HEK293 (cell line): ENCODE results near the gene ARHGAP33.

Source experiments
- BCL11A ChIP-seq: fragments of 450-650 bp; formaldehyde crosslinking; IDR thresholded peaks from 2 replicates; pipeline ENCODE4 v1.5.1; 2016; ENCODE audit warnings: low read depth, missing biosample characterization, missing genetic modification characterization
- SALL2 ChIP-seq: fragments of 450-650 bp; formaldehyde crosslinking; IDR thresholded peaks from 2 replicates; pipeline ENCODE4 v1.5.0; 2017; ENCODE audit warnings: missing biosample characterization, mild to moderate bottlenecking, missing genetic modification characterization, borderline replicate concordance
- SCRT1 ChIP-seq: fragments of 450-650 bp; formaldehyde crosslinking; IDR thresholded peaks from 2 replicates; pipeline ENCODE4 v1.5.1; 2016; ENCODE audit warnings: missing biosample characterization, missing genetic modification characterization, borderline replicate concordance
- SETDB1 ChIP-seq: IDR thresholded peaks from one replicate; pipeline ENCODE4 v1.6.1; 2017; ENCODE audit warnings: mild to moderate bottlenecking, low read length, moderate library complexity, mixed read lengths; ENCODE audit not compliant: insufficient read length
- ZBTB8A ChIP-seq: fragments of 450-650 bp; formaldehyde crosslinking; IDR thresholded peaks from 2 replicates; pipeline ENCODE4 v1.5.1; 2016; ENCODE audit warnings: missing biosample characterization, missing genetic modification characterization
- ZFP3 ChIP-seq: fragments of 450-650 bp; formaldehyde crosslinking; IDR thresholded peaks from 2 replicates; pipeline ENCODE4 v1.5.1; 2016; ENCODE audit warnings: low read depth, missing biosample characterization, missing genetic modification characterization
- ZFP37 ChIP-seq: fragments of 450-650 bp; formaldehyde crosslinking; IDR thresholded peaks from 2 replicates; pipeline ENCODE4 v1.5.1; 2016; ENCODE audit warnings: missing biosample characterization, missing genetic modification characterization
- ZIC2 ChIP-seq: fragments of 450-650 bp; formaldehyde crosslinking; IDR thresholded peaks from 2 replicates; pipeline ENCODE4 v1.5.1; 2016; ENCODE audit warnings: missing biosample characterization, missing genetic modification characterization
- ZNF112 ChIP-seq: fragments of 450-650 bp; formaldehyde crosslinking; IDR thresholded peaks from 2 replicates; pipeline ENCODE4 v1.5.0; 2017; ENCODE audit warnings: missing biosample characterization, missing genetic modification characterization
- ZNF114 ChIP-seq: fragments of 450-650 bp; formaldehyde crosslinking; IDR thresholded peaks from 2 replicates; pipeline ENCODE4 v1.5.0; 2017; ENCODE audit warnings: missing biosample characterization, missing genetic modification characterization
- ZNF169 ChIP-seq: fragments of 450-650 bp; formaldehyde crosslinking; IDR thresholded peaks from 2 replicates; pipeline ENCODE4 v1.5.1; 2016; ENCODE audit warnings: missing biosample characterization, missing genetic modification characterization
- ZNF174 ChIP-seq: fragments of 450-650 bp; formaldehyde crosslinking; IDR thresholded peaks from 2 replicates; pipeline ENCODE4 v1.5.0; 2017; ENCODE audit warnings: missing biosample characterization, mild to moderate bottlenecking, missing genetic modification characterization
- ZNF221 ChIP-seq: fragments of 450-650 bp; formaldehyde crosslinking; IDR thresholded peaks from 2 replicates; pipeline ENCODE4 v1.5.1; 2017; ENCODE audit warnings: missing biosample characterization, missing genetic modification characterization, borderline replicate concordance
- ZNF248 ChIP-seq: fragments of 450-650 bp; formaldehyde crosslinking; IDR thresholded peaks from 2 replicates; pipeline ENCODE4 v1.5.1; 2017; ENCODE audit warnings: missing biosample characterization, missing genetic modification characterization
- ZNF354C ChIP-seq: fragments of 450-650 bp; formaldehyde crosslinking; IDR thresholded peaks from 2 replicates; pipeline ENCODE4 v1.5.1; 2016; ENCODE audit warnings: missing biosample characterization, missing genetic modification characterization, low read depth, borderline replicate concordance
- ZNF394 ChIP-seq: fragments of 450-650 bp; formaldehyde crosslinking; IDR thresholded peaks from 2 replicates; pipeline ENCODE4 v1.5.1; 2016; ENCODE audit warnings: missing biosample characterization, missing genetic modification characterization, mild to moderate bottlenecking, moderate library complexity, borderline replicate concordance
- ZNF398 ChIP-seq: fragments of 450-650 bp; formaldehyde crosslinking; IDR thresholded peaks from 2 replicates; pipeline ENCODE4 v1.5.1; 2017; ENCODE audit warnings: missing biosample characterization, missing genetic modification characterization
- ZNF423 ChIP-seq: fragments of 450-650 bp; formaldehyde crosslinking; IDR thresholded peaks from 2 replicates; pipeline ENCODE4 v1.5.1; 2016; ENCODE audit warnings: missing biosample characterization, missing genetic modification characterization
- ZNF433 ChIP-seq: fragments of 450-650 bp; formaldehyde crosslinking; IDR thresholded peaks from 2 replicates; pipeline ENCODE4 v1.5.1; 2016; ENCODE audit warnings: missing biosample characterization, missing genetic modification characterization, low read depth
- ZNF521 ChIP-seq: fragments of 450-650 bp; formaldehyde crosslinking; IDR thresholded peaks from 2 replicates; pipeline ENCODE4 v1.5.1; 2017; ENCODE audit warnings: missing biosample characterization, mild to moderate bottlenecking, missing genetic modification characterization
- ZNF549 ChIP-seq: fragments of 450-650 bp; IDR thresholded peaks from 2 replicates; pipeline ENCODE4 v1.5.1; 2018; ENCODE audit warnings: missing biosample characterization, missing genetic modification characterization, mild to moderate bottlenecking, inconsistent platforms, moderate library complexity
- ZNF558 ChIP-seq: fragments of 450-650 bp; formaldehyde crosslinking; IDR thresholded peaks from 2 replicates; pipeline ENCODE4 v1.5.1; 2016; ENCODE audit warnings: missing biosample characterization, missing genetic modification characterization
- ZNF600 ChIP-seq: fragments of 450-650 bp; formaldehyde crosslinking; IDR thresholded peaks from 2 replicates; pipeline ENCODE4 v1.5.1; 2016; ENCODE audit warnings: missing biosample characterization, missing genetic modification characterization
- ZNF626 ChIP-seq: fragments of 450-650 bp; sonication (Bioruptor Pico); formaldehyde crosslinking; IDR thresholded peaks from 2 replicates; pipeline ENCODE4 v1.5.1; 2018; ENCODE audit warnings: missing biosample characterization, missing genetic modification characterization, inconsistent platforms
- ZNF629 ChIP-seq: fragments of 450-650 bp; formaldehyde crosslinking; IDR thresholded peaks from 2 replicates; pipeline ENCODE4 v1.5.1; 2017; ENCODE audit warnings: missing biosample characterization, missing genetic modification characterization
- ZNF707 ChIP-seq: fragments of 450-650 bp; formaldehyde crosslinking; IDR thresholded peaks from 2 replicates; pipeline ENCODE4 v1.5.1; 2016; ENCODE audit warnings: missing biosample characterization, missing genetic modification characterization
- ZNF777 ChIP-seq: fragments of 450-650 bp; formaldehyde crosslinking; IDR thresholded peaks from 2 replicates; pipeline ENCODE4 v1.5.1; 2017; ENCODE audit warnings: missing biosample characterization, missing genetic modification characterization, borderline replicate concordance
- TF ChIP-seq, protein P1 (sequence below): fragments of 450-650 bp; formaldehyde crosslinking; IDR thresholded peaks from 2 replicates; pipeline ENCODE4 v1.5.1; 2016; ENCODE audit warnings: missing biosample characterization, missing genetic modification characterization, borderline replicate concordance
- TF ChIP-seq, protein P2 (sequence below): fragments of 450-650 bp; formaldehyde crosslinking; IDR thresholded peaks from 2 replicates; pipeline ENCODE4 v1.5.1; 2017; ENCODE audit warnings: missing biosample characterization, missing genetic modification characterization
- TF ChIP-seq, protein P3 (sequence below): fragments of 450-650 bp; formaldehyde crosslinking; IDR thresholded peaks from 2 replicates; pipeline ENCODE4 v1.5.1; 2016; ENCODE audit warnings: missing biosample characterization, missing genetic modification characterization

Gene ARHGAP33

GRCh38 chr19:35740423-35741202 is 34.8 kb upstream of the ARHGAP33 start (continued):
- TF ChIP-seq, protein P1, sequence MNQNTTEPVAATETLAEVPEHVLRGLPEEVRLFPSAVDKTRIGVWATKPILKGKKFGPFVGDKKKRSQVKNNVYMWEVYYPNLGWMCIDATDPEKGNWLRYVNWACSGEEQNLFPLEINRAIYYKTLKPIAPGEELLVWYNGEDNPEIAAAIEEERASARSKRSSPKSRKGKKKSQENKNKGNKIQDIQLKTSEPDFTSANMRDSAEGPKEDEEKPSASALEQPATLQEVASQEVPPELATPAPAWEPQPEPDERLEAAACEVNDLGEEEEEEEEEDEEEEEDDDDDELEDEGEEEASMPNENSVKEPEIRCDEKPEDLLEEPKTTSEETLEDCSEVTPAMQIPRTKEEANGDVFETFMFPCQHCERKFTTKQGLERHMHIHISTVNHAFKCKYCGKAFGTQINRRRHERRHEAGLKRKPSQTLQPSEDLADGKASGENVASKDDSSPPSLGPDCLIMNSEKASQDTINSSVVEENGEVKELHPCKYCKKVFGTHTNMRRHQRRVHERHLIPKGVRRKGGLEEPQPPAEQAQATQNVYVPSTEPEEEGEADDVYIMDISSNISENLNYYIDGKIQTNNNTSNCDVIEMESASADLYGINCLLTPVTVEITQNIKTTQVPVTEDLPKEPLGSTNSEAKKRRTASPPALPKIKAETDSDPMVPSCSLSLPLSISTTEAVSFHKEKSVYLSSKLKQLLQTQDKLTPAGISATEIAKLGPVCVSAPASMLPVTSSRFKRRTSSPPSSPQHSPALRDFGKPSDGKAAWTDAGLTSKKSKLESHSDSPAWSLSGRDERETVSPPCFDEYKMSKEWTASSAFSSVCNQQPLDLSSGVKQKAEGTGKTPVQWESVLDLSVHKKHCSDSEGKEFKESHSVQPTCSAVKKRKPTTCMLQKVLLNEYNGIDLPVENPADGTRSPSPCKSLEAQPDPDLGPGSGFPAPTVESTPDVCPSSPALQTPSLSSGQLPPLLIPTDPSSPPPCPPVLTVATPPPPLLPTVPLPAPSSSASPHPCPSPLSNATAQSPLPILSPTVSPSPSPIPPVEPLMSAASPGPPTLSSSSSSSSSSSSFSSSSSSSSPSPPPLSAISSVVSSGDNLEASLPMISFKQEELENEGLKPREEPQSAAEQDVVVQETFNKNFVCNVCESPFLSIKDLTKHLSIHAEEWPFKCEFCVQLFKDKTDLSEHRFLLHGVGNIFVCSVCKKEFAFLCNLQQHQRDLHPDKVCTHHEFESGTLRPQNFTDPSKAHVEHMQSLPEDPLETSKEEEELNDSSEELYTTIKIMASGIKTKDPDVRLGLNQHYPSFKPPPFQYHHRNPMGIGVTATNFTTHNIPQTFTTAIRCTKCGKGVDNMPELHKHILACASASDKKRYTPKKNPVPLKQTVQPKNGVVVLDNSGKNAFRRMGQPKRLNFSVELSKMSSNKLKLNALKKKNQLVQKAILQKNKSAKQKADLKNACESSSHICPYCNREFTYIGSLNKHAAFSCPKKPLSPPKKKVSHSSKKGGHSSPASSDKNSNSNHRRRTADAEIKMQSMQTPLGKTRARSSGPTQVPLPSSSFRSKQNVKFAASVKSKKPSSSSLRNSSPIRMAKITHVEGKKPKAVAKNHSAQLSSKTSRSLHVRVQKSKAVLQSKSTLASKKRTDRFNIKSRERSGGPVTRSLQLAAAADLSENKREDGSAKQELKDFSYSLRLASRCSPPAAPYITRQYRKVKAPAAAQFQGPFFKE (tag by site-specific recombination), result no peak
- TF ChIP-seq ZIC2 (tag by site-specific recombination) (peak; percentile 5; the same call in 1 of the 2 replicates), ZNF626 (tag by site-specific recombination) (no peak), ZNF398 (tag by site-specific recombination) (0 out of 2 replicates have a peak, but pooled peaks have one; percentile 80), ZNF112 (no peak), ZNF600 (tag by site-specific recombination) (peak; percentile 100), ZFP37 (tag by site-specific recombination) (peak; percentile 89), ZNF354C (tag by site-specific recombination) (no peak), ZNF248 (tag by site-specific recombination) (no peak), ZBTB8A (tag by site-specific recombination) (peak; percentile 97), ZNF423 (no peak), ZNF221 (tag by site-specific recombination) (no peak), ZNF558 (no peak), ZNF169 (no peak), ZNF394 (tag by site-specific recombination) (peak; percentile 84), ZNF549 (tag by site-specific recombination) (no peak), SETDB1 (no peak), ZNF114 (tag by site-specific recombination) (no peak), ZNF433 (tag by site-specific recombination) (no peak), SALL2 (no peak), ZNF174 (no peak), ZNF777 (tag by site-specific recombination) (no peak; the same call in 1 of the 2 replicates), ZNF521 (no peak), ZNF629 (tag by site-specific recombination) (peak; percentile 82), SCRT1 (tag by site-specific recombination) (peak; percentile 100), ZNF707 (tag by site-specific recombination) (no peak), ZFP3 (no peak), BCL11A (tag by site-specific recombination) (no peak; the same call in 1 of the 2 replicates)
- TF ChIP-seq, protein P2, sequence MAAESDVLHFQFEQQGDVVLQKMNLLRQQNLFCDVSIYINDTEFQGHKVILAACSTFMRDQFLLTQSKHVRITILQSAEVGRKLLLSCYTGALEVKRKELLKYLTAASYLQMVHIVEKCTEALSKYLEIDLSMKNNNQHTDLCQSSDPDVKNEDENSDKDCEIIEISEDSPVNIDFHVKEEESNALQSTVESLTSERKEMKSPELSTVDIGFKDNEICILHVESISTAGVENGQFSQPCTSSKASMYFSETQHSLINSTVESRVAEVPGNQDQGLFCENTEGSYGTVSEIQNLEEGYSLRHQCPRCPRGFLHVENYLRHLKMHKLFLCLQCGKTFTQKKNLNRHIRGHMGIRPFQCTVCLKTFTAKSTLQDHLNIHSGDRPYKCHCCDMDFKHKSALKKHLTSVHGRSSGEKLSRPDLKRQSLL (tag by site-specific recombination), result 0 out of 2 replicates have a peak, but pooled peaks have one; percentile 14
- TF ChIP-seq, protein P3, sequence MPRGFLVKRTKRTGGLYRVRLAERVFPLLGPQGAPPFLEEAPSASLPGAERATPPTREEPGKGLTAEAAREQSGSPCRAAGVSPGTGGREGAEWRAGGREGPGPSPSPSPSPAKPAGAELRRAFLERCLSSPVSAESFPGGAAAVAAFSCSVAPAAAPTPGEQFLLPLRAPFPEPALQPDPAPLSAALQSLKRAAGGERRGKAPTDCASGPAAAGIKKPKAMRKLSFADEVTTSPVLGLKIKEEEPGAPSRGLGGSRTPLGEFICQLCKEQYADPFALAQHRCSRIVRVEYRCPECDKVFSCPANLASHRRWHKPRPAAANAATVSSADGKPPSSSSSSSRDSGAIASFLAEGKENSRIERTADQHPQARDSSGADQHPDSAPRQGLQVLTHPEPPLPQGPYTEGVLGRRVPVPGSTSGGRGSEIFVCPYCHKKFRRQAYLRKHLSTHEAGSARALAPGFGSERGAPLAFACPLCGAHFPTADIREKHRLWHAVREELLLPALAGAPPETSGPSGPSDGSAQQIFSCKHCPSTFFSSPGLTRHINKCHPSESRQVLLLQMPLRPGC (tag by site-specific recombination), result peak; percentile 62; the same call in 1 of the 2 replicates
